OCI-LY1 (cell line): ENCODE results near the gene ANTXR1.

ENCODE experiments used
- CTCF ChIP-seq: fragments of 200-600 bp; sonication (generic), shearing (Covaris generic); IDR thresholded peaks from 2 replicates; pipeline ENCODE4 v1.5.1; 2017; ENCODE audit warnings: mild to moderate bottlenecking, antibody characterized with exemption, low read length, moderate library complexity, mixed read lengths
- EZH2 ChIP-seq: fragments of 200-600 bp; sonication (generic), shearing (Covaris generic); IDR thresholded peaks from 2 replicates; pipeline ENCODE4 v1.8.0; 2017; ENCODE audit warnings: borderline replicate concordance, mixed run types, mild to moderate bottlenecking, antibody characterized with exemption, low read length, moderate library complexity, mixed read lengths

- TF ChIP-seq CTCF (no peak), EZH2 (no peak)
Measured at GRCh38 chr2:69214898-69215297, 201.9 kb downstream of the ANTXR1 start.
